SH-SY5Y (cell line): ENCODE results near the gene ZNF492.

Experiments used
- GATA2 ChIP-seq: IDR thresholded peaks from 2 replicates; pipeline ENCODE4 v1.6.1; 2011; ENCODE audit warnings: mild to moderate bottlenecking, low read depth, low read length
- GATA3 ChIP-seq: IDR thresholded peaks from 2 replicates; pipeline ENCODE4 v1.6.1; 2011; ENCODE audit warnings: low read depth, mild to moderate bottlenecking, low read length, moderate library complexity

DNA sequence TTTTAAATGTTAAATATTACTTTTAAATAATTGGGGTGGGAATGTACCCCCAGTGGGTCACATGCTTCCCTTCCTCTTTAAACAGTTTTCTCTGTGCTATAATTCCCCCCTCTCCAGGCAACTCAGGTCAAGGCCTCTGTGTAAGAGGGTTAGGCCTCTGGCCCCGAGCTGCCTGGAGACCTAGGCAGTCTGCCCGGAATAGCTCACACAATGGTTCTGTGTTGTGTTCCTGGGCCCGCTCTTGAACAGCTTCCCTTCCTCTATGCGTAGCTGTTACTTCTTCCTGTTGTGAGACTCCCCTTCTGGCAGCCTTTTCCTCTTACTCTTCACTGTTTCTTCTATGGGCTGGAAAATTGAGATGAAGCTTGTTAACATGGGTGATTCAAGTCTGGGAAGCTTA, 14.8 kb upstream of the ZNF492 start:
- TF ChIP-seq GATA2 (no peak), GATA3 (no peak)
